ENCODE data around the gene CLSTN1. TPM values are rescaled to one million over a fixed set of nuclear protein-coding genes. Genes with fewer than 3 reads are reported as not detected.

Gene CLSTN1
- total and polyA plus RNA-seq, 2 donors (not counting 1 experiment from before 2014, with no cell fraction given) = 34.9 to 81.4 TPM

- H3K9ac ChIP-seq (ENCODE audit: low read length) = no peak overlapping the region
These were observed 48.8 kb downstream of the CLSTN1 start for GRCh38 chr1:9774712-9775679.

More at GRCh38 chr1:9774712-9775679, 48.8 kb downstream of the CLSTN1 start:
- Histone ChIP-seq H3K4me1 (ENCODE audit: control insufficient read depth in 2 of 2, insufficient read depth in 2 of 2, low read length in 2 of 2) (no peaks in the 10 kb centered on the region), H3K27me3 (replicated peaks in 1 of 4; ENCODE audit: control extremely low read depth in 1 of 4, control insufficient read depth in 3 of 4, insufficient read depth in 4 of 4, low read length in 3 of 4) (no peaks in the 10 kb centered on the region), H3K9me3 (ENCODE audit: control extremely low read depth in 1 of 3, control insufficient read depth in 2 of 3, insufficient read depth in 1 of 3, low read length in 2 of 3) (no peaks in the 10 kb centered on the region), H3K27ac (ENCODE audit: low read length in 2 of 2) (no peak overlapping the region), H3K4me3 (ENCODE audit: control extremely low read depth in 1 of 5, extremely low read depth in 1 of 5, insufficient read depth in 1 of 5, low read depth in 2 of 5, low read length in 4 of 5) (no peak overlapping the region), H3K36me3 (replicated peaks in 1 of 2; ENCODE audit: control extremely low read depth in 1 of 2, control insufficient read depth in 1 of 2, extremely low read depth in 1 of 2, insufficient read depth in 2 of 2, low read length in 1 of 2) (peaks cover 4 to 13% of the 10 kb centered on the region in 2 experiments), H4K20me1 (ENCODE audit: control insufficient read depth, insufficient read depth, low read length, poor library complexity, severe bottlenecking) (peaks cover 23% of the 10 kb centered on the region), H3K79me2 (ENCODE audit: control insufficient read depth, insufficient read depth, low read length) (peaks cover 87% of the 10 kb centered on the region), H3K4me2 (replicated peaks; ENCODE audit: low read depth, low read length, poor library complexity, severe bottlenecking) (no peak overlapping the region), H2AFZ (ENCODE audit: insufficient read depth, low read depth, low read length, poor library complexity, severe bottlenecking) (no peak overlapping the region)
- Mint-ChIP-seq H3K27me3 (no peaks in the 10 kb centered on the region), H3K4me1 (peaks cover 4% of the 10 kb centered on the region), H3K9me3 (ENCODE audit: insufficient read depth) (no peaks in the 10 kb centered on the region), H3K27ac (no peak overlapping the region), H3K4me3 (no peak overlapping the region)
- 94% methylated on average over 10 of the region's 20 CpGs for WGBS (ENCODE audit: insufficient coverage)
- DNase-seq = no peak
- intact Hi-C loops (cut with micrococcal nuclease) = no loop called here
- CTCF ChIA-PET = interaction anchor here (0.6 to 1.1 kb wide), 2 partner anchors 93 to 232 kb away, joined by 3 read pairs; no protein-coding TSS in a partner anchor
- no peak for ATAC-seq (ENCODE audit: low read depth)
- no peak for TF ChIP-seq EZH2 (IDR thresholded peaks at IDR 0.05; ENCODE audit: borderline replicate concordance, insufficient read depth, low read depth, low read length, poor library complexity, severe bottlenecking)
- TF ChIP-seq CTCF (IDR thresholded peaks at IDR 0.05) = no peak
- POLR2A ChIA-PET = no interaction called here

Measured in B cell (primary cell).